ENCODE measurements around the gene LAT. TPM values are rescaled to one million over a fixed set of nuclear protein-coding genes. Genes with fewer than 3 reads are reported as not detected.

Gene LAT
- total RNA-seq, 1 donor = 1.9 TPM

DNA sequence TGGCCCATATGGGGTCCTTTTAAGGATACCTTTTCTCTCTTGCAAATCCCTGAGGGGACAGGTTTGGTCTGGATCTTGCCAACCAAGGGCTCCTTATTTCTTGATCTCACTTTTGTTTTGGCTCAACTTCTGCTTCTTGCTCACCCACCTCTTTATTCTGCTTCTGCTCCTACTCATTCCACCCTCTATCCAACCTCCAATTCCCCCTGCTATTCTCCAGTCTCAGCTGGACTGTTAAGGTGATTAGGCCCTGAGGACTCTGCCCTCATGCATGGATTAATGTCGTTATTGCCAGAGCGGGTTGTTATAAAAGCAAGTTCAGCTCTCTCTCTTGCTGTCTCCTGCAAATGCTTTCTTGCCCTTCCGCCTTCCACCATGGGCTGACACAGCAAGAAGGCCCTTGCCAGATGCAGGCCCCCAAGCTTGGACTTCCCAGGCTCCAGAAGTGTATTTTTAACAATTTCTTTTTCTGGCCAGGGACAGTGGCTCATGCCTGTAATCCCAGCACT, 29.8 kb downstream of the LAT start:
- DNase-seq (ENCODE audit: low read depth) = no peak
- TF ChIP-seq, protein P1, sequence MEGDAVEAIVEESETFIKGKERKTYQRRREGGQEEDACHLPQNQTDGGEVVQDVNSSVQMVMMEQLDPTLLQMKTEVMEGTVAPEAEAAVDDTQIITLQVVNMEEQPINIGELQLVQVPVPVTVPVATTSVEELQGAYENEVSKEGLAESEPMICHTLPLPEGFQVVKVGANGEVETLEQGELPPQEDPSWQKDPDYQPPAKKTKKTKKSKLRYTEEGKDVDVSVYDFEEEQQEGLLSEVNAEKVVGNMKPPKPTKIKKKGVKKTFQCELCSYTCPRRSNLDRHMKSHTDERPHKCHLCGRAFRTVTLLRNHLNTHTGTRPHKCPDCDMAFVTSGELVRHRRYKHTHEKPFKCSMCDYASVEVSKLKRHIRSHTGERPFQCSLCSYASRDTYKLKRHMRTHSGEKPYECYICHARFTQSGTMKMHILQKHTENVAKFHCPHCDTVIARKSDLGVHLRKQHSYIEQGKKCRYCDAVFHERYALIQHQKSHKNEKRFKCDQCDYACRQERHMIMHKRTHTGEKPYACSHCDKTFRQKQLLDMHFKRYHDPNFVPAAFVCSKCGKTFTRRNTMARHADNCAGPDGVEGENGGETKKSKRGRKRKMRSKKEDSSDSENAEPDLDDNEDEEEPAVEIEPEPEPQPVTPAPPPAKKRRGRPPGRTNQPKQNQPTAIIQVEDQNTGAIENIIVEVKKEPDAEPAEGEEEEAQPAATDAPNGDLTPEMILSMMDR (IDR thresholded peaks at IDR 0.05; ENCODE audit: insufficient read depth, low read length) = no peak
- H3K4me3 ChIP-seq (ENCODE audit: low read depth, low read length) = no peak overlapping the region

DNA sequence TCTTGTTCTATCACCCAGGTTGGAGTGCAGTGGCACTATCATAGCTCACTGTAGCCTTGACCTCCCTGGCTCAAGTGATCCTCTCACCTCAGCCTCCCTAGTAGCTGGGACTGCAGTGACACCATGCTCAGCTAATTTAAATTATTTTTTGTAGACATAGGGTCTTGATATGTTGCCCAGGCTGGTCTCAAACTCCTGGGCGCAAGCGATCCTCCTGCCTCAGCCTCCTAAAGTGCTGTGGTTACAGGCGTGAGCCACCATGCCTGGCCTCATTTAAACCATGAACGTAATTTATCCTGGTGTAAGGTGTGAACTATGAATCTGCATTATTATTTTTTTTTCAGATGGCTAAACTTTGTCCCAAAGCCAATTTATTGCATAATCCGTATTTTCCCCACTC, 37.3 kb downstream of the LAT start:
- no peak overlapping the region for H3K4me3 ChIP-seq (ENCODE audit: low read depth, low read length)
- TF ChIP-seq, protein P1 (IDR thresholded peaks at IDR 0.05; ENCODE audit: insufficient read depth, low read length) = no peak
- DNase-seq (ENCODE audit: low read depth) = no peak

DNA sequence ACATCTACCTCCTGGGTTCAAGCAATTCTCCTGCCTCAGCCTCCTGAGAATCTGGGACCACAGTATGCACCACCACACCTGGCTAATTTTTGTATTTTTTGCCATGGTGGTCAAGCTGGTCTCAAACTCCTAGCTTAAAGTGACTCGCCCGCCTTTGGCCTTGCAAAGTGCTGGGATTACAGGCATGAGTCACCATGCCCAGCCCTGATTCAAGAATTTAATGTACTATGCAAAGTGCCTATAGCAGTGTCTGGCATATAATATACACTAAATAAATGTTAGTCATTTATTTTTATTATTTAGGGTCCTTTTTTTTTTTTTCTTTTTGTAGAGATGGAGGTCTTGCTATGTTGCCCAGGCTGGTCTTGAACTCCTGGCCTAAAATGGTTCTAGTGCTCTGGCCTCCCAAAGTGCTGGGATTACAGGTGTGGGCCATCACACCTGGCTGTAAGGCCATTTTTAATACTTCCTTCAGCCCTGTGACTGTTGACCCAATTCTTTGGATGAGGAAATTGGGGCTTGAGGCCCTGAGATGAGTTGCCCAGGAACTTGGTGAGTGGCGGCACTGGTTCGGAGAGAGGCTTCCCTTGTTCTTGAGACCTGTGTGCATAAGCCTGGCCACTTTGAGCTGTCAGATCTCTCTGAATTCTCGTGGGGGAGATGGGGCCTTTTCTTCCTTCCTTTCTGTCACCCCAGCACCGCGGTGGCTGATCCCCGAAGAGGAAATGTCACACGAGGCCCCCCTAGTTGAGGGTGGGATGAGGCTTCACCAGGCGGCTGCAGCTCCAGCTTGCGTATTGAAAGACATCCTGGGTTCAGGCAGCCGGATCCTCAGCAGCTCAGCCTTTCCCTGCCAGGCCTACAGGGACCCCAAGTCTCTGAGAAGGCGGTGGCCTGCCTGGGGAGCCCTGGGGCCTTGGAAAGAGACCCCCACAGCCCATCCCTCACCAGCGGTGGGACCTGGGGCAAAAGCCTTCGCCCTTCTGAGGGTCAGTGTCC, 38.7 kb downstream of the LAT start:
- DNase-seq (ENCODE audit: low read depth) = no peak
- TF ChIP-seq, protein P1 (IDR thresholded peaks at IDR 0.05; ENCODE audit: insufficient read depth, low read length) = no peak
- H3K4me3 ChIP-seq (ENCODE audit: low read depth, low read length) = no peak overlapping the region

DNA sequence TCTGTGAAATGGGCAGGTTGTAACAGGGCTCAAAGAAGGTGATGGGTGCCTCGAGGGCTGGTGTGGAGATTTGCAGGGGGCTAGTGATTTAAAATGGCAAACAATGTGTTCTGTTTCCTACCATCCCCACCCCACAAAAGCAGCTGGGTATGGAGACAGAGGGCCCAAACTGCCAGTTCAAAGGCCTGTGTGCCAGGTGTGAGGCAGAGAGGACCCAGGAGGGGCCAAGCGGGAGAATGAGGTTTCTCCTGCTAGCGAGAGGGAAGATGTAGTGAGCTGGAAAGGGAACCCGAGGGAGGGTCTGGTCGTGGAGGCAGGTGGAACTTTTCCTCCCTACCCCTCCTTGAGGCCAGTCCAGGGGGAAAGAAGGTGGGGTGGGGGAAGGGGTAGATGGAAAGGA, 39.4 kb downstream of the LAT start:
- TF ChIP-seq, protein P1 (IDR thresholded peaks at IDR 0.05; ENCODE audit: insufficient read depth, low read length) = no peak
- DNase-seq (ENCODE audit: low read depth) = no peak
- H3K4me3 ChIP-seq (ENCODE audit: low read depth, low read length) = no peak overlapping the region

DNA sequence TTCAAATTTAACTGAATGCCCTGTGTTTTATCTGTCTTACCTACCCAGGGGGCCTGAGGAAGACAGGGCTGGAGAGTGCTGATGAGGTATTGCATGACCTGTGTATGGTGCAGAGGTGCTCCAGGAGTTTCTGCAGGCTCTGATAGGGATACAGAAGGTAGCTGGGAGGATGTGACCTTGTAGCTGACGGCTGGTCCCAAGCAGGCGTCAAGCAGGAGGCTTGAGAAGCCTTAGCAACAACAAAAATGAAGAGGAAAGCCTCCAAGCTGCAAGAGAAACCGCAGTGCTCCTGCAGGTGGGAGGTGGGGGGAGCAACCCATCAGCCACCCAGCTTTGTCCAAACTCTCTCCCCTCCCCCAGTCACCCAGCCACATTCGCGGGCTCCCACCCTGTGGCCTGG, 40.4 kb downstream of the LAT start:
- no peak overlapping the region for H3K4me3 ChIP-seq (ENCODE audit: low read depth, low read length)
- TF ChIP-seq, protein P1 (IDR thresholded peaks at IDR 0.05; ENCODE audit: insufficient read depth, low read length) = no peak
- DNase-seq (ENCODE audit: low read depth) = no peak

DNA sequence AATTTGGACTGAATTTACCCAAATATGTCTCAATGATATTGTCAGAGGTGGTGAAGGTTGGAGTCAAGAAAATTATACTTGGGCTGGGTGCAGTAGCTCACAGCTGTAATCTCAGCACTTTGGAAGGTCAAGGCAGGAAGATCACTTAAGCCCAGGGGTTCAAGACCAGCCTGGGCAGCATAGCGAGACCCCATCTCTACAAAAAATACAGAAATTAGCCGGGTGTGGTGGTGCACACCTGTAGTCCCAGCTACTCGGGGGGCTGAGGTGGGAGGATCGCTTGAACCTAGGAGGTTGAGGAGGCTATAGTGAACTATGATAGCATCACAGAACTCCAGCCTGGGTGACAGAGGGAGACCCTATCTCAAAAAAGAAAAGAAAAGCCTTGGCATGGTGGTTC, 40.9 kb downstream of the LAT start:
- no peak overlapping the region for H3K4me3 ChIP-seq (ENCODE audit: low read depth, low read length)
- DNase-seq (ENCODE audit: low read depth) = no peak
- TF ChIP-seq, protein P1 (IDR thresholded peaks at IDR 0.05; ENCODE audit: insufficient read depth, low read length) = no peak
